GM18505 (cell line): Measurements from ENCODE around the gene MALAT1.
A peak's percentile ranks its signal among the peaks of the same experiment; 100 is the strongest.

ENCODE experiments used
- ATAC-seq: cut with Tn5 transposase; IDR thresholded peaks from one replicate; pipeline ENCODE4 v1.9.1; 2021; ENCODE audit not compliant: unreplicated experiment
- POLR2A ChIP-seq: IDR thresholded peaks from 4 replicates; pipeline ENCODE4 v1.6.1; 2011; ENCODE audit warnings: borderline replicate concordance; ENCODE audit not compliant: insufficient read depth, insufficient read length; ENCODE audit errors: extremely low read depth

MALAT1 gene

GRCh38 chr11:65473278-65473860, 25.5 kb upstream of the MALAT1 start:
- no peak for ATAC-seq
- TF ChIP-seq POLR2A: no peak

GRCh38 chr11:65474864-65475263, 24.0 kb upstream of the MALAT1 start:
- ATAC-seq: no peak
- TF ChIP-seq POLR2A: no peak

GRCh38 chr11:65476632-65477148, 22.2 kb upstream of the MALAT1 start:
- TF ChIP-seq POLR2A: no peak
- peak; percentile 21 for ATAC-seq

GRCh38 chr11:65477149-65477965, 21.5 kb upstream of the MALAT1 start:
- TF ChIP-seq POLR2A: peak; percentile 94
- peak; percentile 75 for ATAC-seq

GRCh38 chr11:65478388-65479183, 20.3 kb upstream of the MALAT1 start:
- no peak for ATAC-seq
- no peak for TF ChIP-seq POLR2A

GRCh38 chr11:65479184-65480145, 19.4 kb upstream of the MALAT1 start:
- TF ChIP-seq POLR2A: no peak
- ATAC-seq: no peak

- ATAC-seq: no peak
These were observed 16.5 kb upstream of the MALAT1 start for GRCh38 chr11:65482306-65482850.

GRCh38 chr11:65485920-65486219, 13.0 kb upstream of the MALAT1 start:
- TF ChIP-seq POLR2A: no peak
- ATAC-seq: no peak

More at GRCh38 chr11:65482306-65482850, 16.5 kb upstream of the MALAT1 start:
- TF ChIP-seq POLR2A: no peak

- TF ChIP-seq POLR2A: no peak
- no peak for ATAC-seq
These were observed 12.0 kb upstream of the MALAT1 start for GRCh38 chr11:65486570-65487466.

- no peak for ATAC-seq
- TF ChIP-seq POLR2A: peak; percentile 41
These were observed 11.2 kb upstream of the MALAT1 start for GRCh38 chr11:65487467-65488272.

GRCh38 chr11:65488273-65489034, 10.4 kb upstream of the MALAT1 start:
- ATAC-seq: no peak
- no peak for TF ChIP-seq POLR2A
